Effector memory CD4-positive, alpha-beta T cell (primary cell): ENCODE results near the gene HLA-DMB.

ENCODE experiments used
- DNase-seq, 3 donors: peaks; one replicate each; pipeline ENCODE4 v3.0.0-alpha.2; 2020
- H3K27ac ChIP-seq: 2 replicates; pipeline ENCODE4 v1.7.0; 2013; ENCODE audit warnings: mild to moderate bottlenecking, low read length, moderate library complexity; ENCODE audit not compliant: insufficient read depth, poor library complexity, severe bottlenecking
- H3K27me3 ChIP-seq: replicated peaks from 2 replicates; pipeline ENCODE4 v1.7.0; 2013; ENCODE audit warnings: mild to moderate bottlenecking, low read length; ENCODE audit not compliant: insufficient read depth, control insufficient read depth, poor library complexity, severe bottlenecking
- H3K36me3 ChIP-seq: 2 replicates; pipeline ENCODE4 v1.7.0; 2013; ENCODE audit warnings: mild to moderate bottlenecking, low read length, moderate library complexity; ENCODE audit not compliant: control insufficient read depth, insufficient read depth
- H3K4me1 ChIP-seq: 2 replicates; pipeline ENCODE4 v1.7.0; 2013; ENCODE audit warnings: low read length, mild to moderate bottlenecking; ENCODE audit not compliant: control insufficient read depth, insufficient read depth, poor library complexity, severe bottlenecking
- H3K4me3 ChIP-seq: 2 replicates; pipeline ENCODE4 v1.7.0; 2013; ENCODE audit warnings: low read length, low read depth, mild to moderate bottlenecking; ENCODE audit not compliant: insufficient read depth, poor library complexity, severe bottlenecking
- H3K9me3 ChIP-seq: 2 replicates; pipeline ENCODE4 v1.7.0; 2013; ENCODE audit warnings: mild to moderate bottlenecking, low read length, moderate library complexity; ENCODE audit not compliant: control insufficient read depth

The HLA-DMB gene

GRCh38 chr6:32963866-32964265 is 23.0 kb upstream of the HLA-DMB start:
- Histone ChIP-seq H3K4me1 (peaks cover 21% of the 10 kb centered on the region), H3K27me3 (no peaks in the 10 kb centered on the region), H3K27ac (no peak overlapping the region), H3K36me3 (no peaks in the 10 kb centered on the region), H3K9me3 (no peaks in the 10 kb centered on the region), H3K4me3 (no peak overlapping the region)
- no peak for DNase-seq

- H3K27me3 ChIP-seq: no peaks in the 10 kb centered on the region
- peaks cover 16% of the 10 kb centered on the region for H3K4me1 ChIP-seq
- no peak overlapping the region for H3K27ac ChIP-seq
- H3K9me3 ChIP-seq: no peaks in the 10 kb centered on the region
- no peak overlapping the region for H3K4me3 ChIP-seq
- no peaks in the 10 kb centered on the region for H3K36me3 ChIP-seq
- DNase-seq: no peak
Observed at GRCh38 chr6:32962213-32962826, 21.5 kb upstream of the HLA-DMB start.

DNA sequence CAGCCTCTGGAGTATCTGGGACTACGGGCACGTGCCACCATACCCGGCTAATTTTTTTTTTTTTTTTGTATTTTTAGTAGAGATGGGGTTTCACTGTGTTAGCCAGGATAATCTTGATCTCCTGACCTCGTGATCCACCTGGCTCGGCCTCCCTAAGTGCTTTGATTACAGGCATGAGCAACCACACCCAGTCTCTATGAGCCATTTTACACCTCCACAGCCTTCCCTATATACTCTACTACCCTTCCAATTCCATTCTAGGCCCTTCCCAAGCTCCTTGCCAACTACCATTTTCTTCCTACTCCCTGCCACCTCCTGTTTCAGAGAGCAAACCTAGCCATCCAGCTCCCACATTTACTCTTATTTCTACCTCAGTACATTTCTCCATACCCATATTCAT is 19.7 kb upstream of the HLA-DMB start:
- H3K27me3 ChIP-seq: no peaks in the 10 kb centered on the region
- no peak overlapping the region for H3K4me3 ChIP-seq
- H3K9me3 ChIP-seq: no peaks in the 10 kb centered on the region
- no peak for DNase-seq
- H3K36me3 ChIP-seq: no peaks in the 10 kb centered on the region
- H3K4me1 ChIP-seq: no peaks in the 10 kb centered on the region
- no peak overlapping the region for H3K27ac ChIP-seq

GRCh38 chr6:32956176-32956575 is 15.3 kb upstream of the HLA-DMB start:
- Histone ChIP-seq H3K27me3 (no peaks in the 10 kb centered on the region), H3K4me1 (peaks cover 7% of the 10 kb centered on the region), H3K4me3 (no peak overlapping the region), H3K9me3 (no peaks in the 10 kb centered on the region), H3K27ac (no peak overlapping the region), H3K36me3 (no peaks in the 10 kb centered on the region)
- no peak for DNase-seq

DNA sequence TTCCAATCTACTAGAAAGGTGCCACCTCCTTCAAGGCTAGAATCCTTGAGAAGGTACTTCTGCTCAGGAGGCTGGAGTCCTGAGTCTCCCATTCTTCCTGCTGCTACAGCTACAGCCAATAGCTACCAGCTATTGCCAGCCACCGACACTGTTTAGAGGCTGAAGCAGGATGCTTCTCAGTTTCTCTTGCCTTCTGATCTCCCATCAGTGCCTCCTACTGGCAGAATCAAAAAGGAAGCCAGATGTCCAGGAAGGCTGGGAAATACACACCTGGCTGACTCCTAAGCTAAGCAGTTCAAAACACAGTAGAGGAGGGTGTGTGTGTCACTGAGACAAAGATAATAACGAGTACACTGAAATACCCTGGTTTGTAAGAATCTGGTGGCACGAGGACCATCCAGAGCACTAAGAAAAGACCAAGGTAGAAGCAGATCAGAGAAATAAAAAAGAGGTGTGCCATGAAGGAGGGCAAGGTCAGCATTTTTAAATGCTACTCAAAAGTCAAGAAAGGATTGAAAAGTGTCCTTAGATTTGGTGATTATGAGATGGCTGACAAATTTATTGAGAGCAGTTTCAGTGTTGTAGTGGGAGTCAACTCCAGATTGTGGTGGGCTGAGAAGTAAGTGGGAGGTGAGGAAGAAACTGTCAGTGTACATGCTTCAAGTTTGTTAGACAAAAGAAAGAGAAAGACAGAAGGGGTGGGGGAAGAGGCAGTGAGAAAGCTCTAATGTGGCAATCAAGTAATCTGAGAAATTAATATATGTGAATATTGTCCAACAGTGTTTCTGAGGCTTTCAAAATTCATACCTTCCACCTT is 14.4 kb upstream of the HLA-DMB start:
- Histone ChIP-seq H3K4me1 (peaks cover 7% of the 10 kb centered on the region), H3K27ac (no peak overlapping the region), H3K27me3 (no peaks in the 10 kb centered on the region), H3K36me3 (no peaks in the 10 kb centered on the region), H3K4me3 (no peak overlapping the region), H3K9me3 (no peaks in the 10 kb centered on the region)
- DNase-seq: no peak

- peaks cover 7% of the 10 kb centered on the region for H3K4me1 ChIP-seq
- H3K27ac ChIP-seq: no peak overlapping the region
Observed at GRCh38 chr6:32954267-32954666, 13.4 kb upstream of the HLA-DMB start.

GRCh38 chr6:32953775-32954174 is 12.9 kb upstream of the HLA-DMB start:
- no peak overlapping the region for H3K4me3 ChIP-seq
- H3K27ac ChIP-seq: no peak overlapping the region
- H3K9me3 ChIP-seq: no peaks in the 10 kb centered on the region
- no peak for DNase-seq
- H3K4me1 ChIP-seq: peaks cover 7% of the 10 kb centered on the region
- H3K27me3 ChIP-seq: no peaks in the 10 kb centered on the region
- no peaks in the 10 kb centered on the region for H3K36me3 ChIP-seq

More at GRCh38 chr6:32954267-32954666, 13.4 kb upstream of the HLA-DMB start:
- H3K27me3 ChIP-seq: no peaks in the 10 kb centered on the region
- H3K36me3 ChIP-seq: no peaks in the 10 kb centered on the region
- H3K9me3 ChIP-seq: no peaks in the 10 kb centered on the region
- no peak for DNase-seq
- H3K4me3 ChIP-seq: no peak overlapping the region

- Histone ChIP-seq H3K9me3 (no peaks in the 10 kb centered on the region), H3K4me1 (peaks cover 7% of the 10 kb centered on the region), H3K27ac (peak within 1 kb of the TSS; percentile 19), H3K36me3 (no peaks in the 10 kb centered on the region), H3K4me3 (peak within 1 kb of the TSS; percentile 37), H3K27me3 (no peaks in the 10 kb centered on the region)
- DNase-seq: peak; percentile 52 to 70 (median 70)
Observed at GRCh38 chr6:32952817-32953739, 12.2 kb upstream of the HLA-DMB start, which contains the start of gene HLA-DMA. Gene HLA-DMA (minus strand): TSS chr6:32953097. CDS start chr6:32953036, 61 bp downstream.

DNA sequence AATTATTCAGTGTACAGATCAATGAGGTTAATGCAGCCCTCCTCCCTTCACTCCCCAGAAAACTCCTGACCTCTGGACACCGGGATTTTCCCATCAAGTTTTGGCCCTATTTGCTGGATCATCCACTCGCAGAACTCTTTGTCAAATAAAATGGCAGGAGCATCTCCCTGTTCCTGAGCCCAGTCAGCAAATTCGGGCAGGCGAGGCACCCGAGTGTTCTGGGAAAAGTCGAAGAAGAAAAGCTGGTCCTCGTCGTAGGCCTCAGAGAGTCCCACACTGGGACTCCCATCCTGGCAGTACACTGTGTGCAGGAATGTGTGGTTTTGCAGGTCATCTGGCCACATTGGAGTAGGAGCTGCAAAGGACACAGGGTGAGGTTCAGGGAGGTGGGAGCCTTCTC is 9.6 kb upstream of the HLA-DMB start:
- no peak for DNase-seq
- H3K9me3 ChIP-seq: no peaks in the 10 kb centered on the region
- no peaks in the 10 kb centered on the region for H3K27me3 ChIP-seq
- H3K27ac ChIP-seq: no peak overlapping the region
- H3K36me3 ChIP-seq: no peaks in the 10 kb centered on the region
- H3K4me1 ChIP-seq: peaks cover 7% of the 10 kb centered on the region
- H3K4me3 ChIP-seq: no peak overlapping the region
